Uterus (tissue), 4 donors: ENCODE data around the gene MYL6B. TPM values are rescaled to one million over a fixed set of nuclear protein-coding genes. Genes with fewer than 3 reads are reported as not detected.

Experiments
- DNase-seq, 2 donors: peaks; one replicate each; pipeline ENCODE4 v3.0.0-alpha.2; 2019 to 2020
- H3K27ac ChIP-seq, 2 donors: fragments of 200-600 bp; sonication (generic); 1 replicate in 1 of 2; 2 replicates in 1 of 2; pipeline ENCODE4 v1.5.1; 2016 to 2018
- H3K27me3 ChIP-seq, 2 donors: fragments of 200-600 bp; sonication (generic); one replicate each; pipeline ENCODE4 v1.5.1; 2018 to 2019; ENCODE audit warnings: control low read depth in 1 of 2
- H3K36me3 ChIP-seq, 2 donors: fragments of 200-600 bp; sonication (generic); one replicate each; pipeline ENCODE4 v1.5.1; 2019; ENCODE audit warnings: control low read depth in 1 of 2
- H3K4me1 ChIP-seq, 2 donors: fragments of 200-600 bp; sonication (generic); one replicate each; pipeline ENCODE4 v1.5.1; 2018 to 2019; ENCODE audit warnings: control low read depth in 1 of 2
- H3K4me3 ChIP-seq, 2 donors: fragments of 200-600 bp; sonication (generic); 1 replicate in 1 of 2; 2 replicates in 1 of 2; pipeline ENCODE4 v1.5.1; 2018 to 2019; ENCODE audit warnings: mild to moderate bottlenecking in 1 of 2
- H3K9me3 ChIP-seq, 2 donors: fragments of 200-600 bp; sonication (generic); one replicate each; pipeline ENCODE4 v1.5.1; 2019; ENCODE audit warnings: control low read depth in 1 of 2
- CTCF ChIP-seq, 4 experiments: fragments of 200-600 bp in 2 of 4; fragments of 450-650 bp in 2 of 4; sonication (generic) in 2 of 4; IDR thresholded peaks; one replicate each; pipeline ENCODE4 v1.5.1; 2016 to 2019; ENCODE audit warnings: antibody characterized with exemption in 4 of 4, mild to moderate bottlenecking in 2 of 4, moderate library complexity in 1 of 4
- POLR2A ChIP-seq, 2 donors: fragments of 450-650 bp; IDR thresholded peaks; one replicate each; pipeline ENCODE4 v1.6.1; 2016; ENCODE audit warnings: antibody characterized with exemption in 2 of 2, mild to moderate bottlenecking in 1 of 2, moderate library complexity in 1 of 2
- intact Hi-C: fragments of 100-400 bp; cut with DNase I; formaldehyde crosslinking; loops from one replicate; pipeline ENCODE4 v1.15.1; 2023; ENCODE audit warnings: low total_unique reads
- total RNA-seq, 4 donors: library from RNA; depleted of rRNA in 3 of 4; stranded (reverse); fragments of >200 nt in 3 of 4; gene quantifications; one replicate each; pipeline versions ENCODE4 v1.1.0 to v1.2.4, GENCODE V29; 2014 to 2023
- donor health status: DM: yes; HTN: yes; CAD: no.

Gene MYL6B
- total RNA-seq, 4 donors from 2014 or later = 6.7 to 57.5 (median 27.0) TPM

GRCh38 chr12:56160193-56160763 lies 7.9 kb downstream of the MYL6B start:
- intact Hi-C loops = loop anchor here (5.0 kb wide), 1 partner anchor 33 kb away; the partner anchor contains the start of gene ESYT1
- peaks cover 0 to 16% of the 10 kb centered on the region in 2 donors for H3K4me1 ChIP-seq
- peak overlapping the region; percentile 99 for H3K27ac ChIP-seq
- no peak for DNase-seq
- H3K27me3 ChIP-seq = no peaks in the 10 kb centered on the region
- no peaks in the 10 kb centered on the region for H3K9me3 ChIP-seq
- H3K4me3 ChIP-seq = peak overlapping the region; percentile 89 to 98
- TF ChIP-seq POLR2A (IDR thresholded peaks at IDR 0.05) (no peak), CTCF (IDR thresholded peaks at IDR 0.05) (no peak)
- H3K36me3 ChIP-seq = no peaks in the 10 kb centered on the region

DNA sequence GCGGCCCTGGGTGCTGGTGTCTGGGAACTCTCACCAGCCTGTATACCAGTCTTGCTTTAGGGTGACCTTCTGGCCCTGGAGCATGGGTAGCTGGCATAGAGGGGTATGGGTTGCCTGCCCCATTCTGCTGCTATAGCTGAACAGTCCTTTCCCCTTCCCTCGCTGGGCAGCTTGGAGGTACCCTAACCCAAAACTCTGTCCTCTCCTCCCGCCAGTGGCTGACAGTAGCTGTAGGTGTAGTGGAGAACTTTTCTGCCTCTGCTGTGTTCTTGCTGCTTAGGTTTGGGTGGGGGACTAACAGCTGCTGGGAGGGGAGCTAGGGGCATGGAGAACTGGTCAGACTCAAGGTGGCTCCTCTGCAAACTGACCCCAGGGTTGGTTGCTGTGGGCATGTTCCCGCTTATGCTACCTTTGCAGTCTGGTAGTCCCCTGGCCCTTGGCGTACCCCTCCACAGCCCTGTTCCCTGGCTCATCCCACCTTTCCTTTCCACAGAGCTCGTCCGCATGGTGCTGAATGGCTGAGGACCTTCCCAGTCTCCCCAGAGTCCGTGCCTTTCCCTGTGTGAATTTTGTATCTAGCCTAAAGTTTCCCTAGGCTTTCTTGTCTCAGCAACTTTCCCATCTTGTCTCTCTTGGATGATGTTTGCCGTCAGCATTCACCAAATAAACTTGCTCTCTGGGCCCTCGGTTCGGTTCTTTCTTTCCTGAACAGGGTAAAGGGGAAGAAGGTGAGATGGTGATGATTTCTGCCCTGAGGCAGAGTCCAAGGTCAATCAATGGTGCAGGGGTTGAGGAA lies 8.7 kb downstream of the MYL6B start:
- Histone ChIP-seq H3K4me1 (peaks cover 0 to 16% of the 10 kb centered on the region in 2 donors), H3K9me3 (no peaks in the 10 kb centered on the region)
- intact Hi-C loops = loop anchor here (5.0 kb wide), 1 partner anchor 34 kb away; the partner anchor contains the start of gene ESYT1

DNA sequence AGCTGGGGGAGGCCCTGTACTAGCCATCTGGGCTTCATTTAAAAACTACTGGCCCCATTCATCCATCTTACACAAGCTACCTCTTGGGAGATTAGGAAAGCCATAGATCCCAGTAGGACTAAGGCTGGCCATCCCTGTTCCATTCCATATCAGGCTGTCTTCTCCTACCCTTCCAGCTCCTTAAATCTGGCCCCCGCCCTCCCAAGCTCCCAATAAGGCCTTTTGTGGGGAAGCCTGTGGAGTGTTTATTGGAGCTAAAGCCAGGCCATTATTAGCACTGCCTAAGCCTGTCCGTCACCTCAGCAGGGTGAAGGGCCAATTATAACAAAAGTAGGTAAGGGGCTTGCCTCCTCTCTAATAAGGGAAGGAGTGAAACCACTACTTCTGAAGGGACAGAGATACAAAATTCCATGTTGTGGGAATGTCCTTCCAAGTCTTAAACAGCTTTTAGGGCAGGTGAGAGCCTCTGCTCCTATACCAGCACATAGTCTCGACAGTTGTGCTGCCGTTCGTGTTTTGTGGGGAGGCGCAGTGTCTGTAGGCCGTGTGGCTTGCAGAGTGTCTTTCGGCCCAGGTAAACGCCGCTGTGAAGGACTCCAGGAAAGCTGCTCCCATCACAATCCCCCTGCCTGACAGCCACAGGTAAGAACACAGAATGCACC lies 9.4 kb downstream of the MYL6B start:
- no peaks in the 10 kb centered on the region for H3K27me3 ChIP-seq
- peaks cover 0 to 16% of the 10 kb centered on the region in 2 donors for H3K4me1 ChIP-seq
- H3K36me3 ChIP-seq = no peaks in the 10 kb centered on the region
- no peak for DNase-seq
- H3K4me3 ChIP-seq = no peak overlapping the region
- intact Hi-C loops = loop anchor here (5.0 kb wide), 1 partner anchor 35 kb away; the partner anchor contains the start of gene ESYT1
- no peak for TF ChIP-seq CTCF (IDR thresholded peaks at IDR 0.05)
- H3K27ac ChIP-seq = peak overlapping the region; percentile 99
- H3K9me3 ChIP-seq = no peaks in the 10 kb centered on the region

More for the DNA sequence above, 8.7 kb downstream of the MYL6B start:
- Histone ChIP-seq H3K27ac (peak overlapping the region; percentile 99), H3K27me3 (no peaks in the 10 kb centered on the region), H3K4me3 (peak overlapping the region; percentile 89 to 98), H3K36me3 (no peaks in the 10 kb centered on the region)
- no peak for DNase-seq
- no peak for TF ChIP-seq POLR2A (IDR thresholded peaks at IDR 0.05)

GRCh38 chr12:56162468-56163290 lies 10.3 kb downstream of the MYL6B start:
- DNase-seq = no peak
- H3K36me3 ChIP-seq = no peaks in the 10 kb centered on the region
- H3K4me1 ChIP-seq = peaks cover 0 to 16% of the 10 kb centered on the region in 2 donors
- no peaks in the 10 kb centered on the region for H3K27me3 ChIP-seq
- TF ChIP-seq CTCF (IDR thresholded peaks at IDR 0.05) (no peak), POLR2A (IDR thresholded peaks at IDR 0.05) (no peak)
- H3K4me3 ChIP-seq = no peak overlapping the region
- no peaks in the 10 kb centered on the region for H3K9me3 ChIP-seq
- intact Hi-C loops = loop anchor here (5.0 kb wide), 1 partner anchor 35 kb away; the partner anchor contains the start of gene ESYT1
- H3K27ac ChIP-seq = peak overlapping the region; percentile 13 to 99
